ENCODE results near the gene SF3B1. TPM values are rescaled to one million over a fixed set of nuclear protein-coding genes. Genes with fewer than 3 reads are reported as not detected.
"Not testable (repeated sequence)": the region's sequence is repeated elsewhere in the genome, so short reads cannot be mapped to it uniquely, and the experiment has no call there.

The SF3B1 gene
- total RNA-seq, 1 donor from 2014 or later, result 141 TPM

GRCh38 chr2:197377670-197378069 is 57.2 kb downstream of the SF3B1 start:
- no peak for TF ChIP-seq CTCF (IDR thresholded peaks at IDR 0.05; ENCODE audit: insufficient read depth, low read length, severe bottlenecking)
- FAIRE-seq (no peak), DNase-seq (ENCODE audit: low read depth) (no peak)
- Histone ChIP-seq H3K27me3 (ENCODE audit: control insufficient read depth, insufficient read depth, low read length) (no peaks in the 10 kb centered on the region), H3K36me3 (ENCODE audit: control insufficient read depth, insufficient read depth, low read length) (no peaks in the 10 kb centered on the region), H3K4me3 (ENCODE audit: low read depth, low read length) (no peak overlapping the region)

DNA sequence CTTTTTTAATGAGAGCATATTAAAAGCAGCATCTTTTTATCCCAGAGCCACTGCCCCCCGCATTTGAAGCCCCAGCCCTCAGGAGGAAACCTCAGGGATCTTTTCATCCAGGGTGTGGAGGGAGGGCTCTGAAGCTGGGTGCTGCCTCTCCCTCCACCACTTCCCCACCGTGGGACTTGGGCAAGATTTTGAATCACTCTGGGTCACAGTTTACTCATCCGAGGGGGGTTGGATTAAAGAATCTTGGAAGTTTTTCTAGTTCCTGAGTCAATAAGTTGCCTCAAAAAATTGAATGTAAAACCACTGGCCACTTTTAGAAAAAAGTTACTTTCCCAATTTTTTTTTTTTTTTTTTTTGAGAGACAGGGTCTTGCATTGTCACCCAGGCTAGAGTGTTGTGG is 62.2 kb downstream of the SF3B1 start:
- H3K36me3 ChIP-seq (ENCODE audit: control insufficient read depth, insufficient read depth, low read length), result no peaks in the 10 kb centered on the region
- DNase-seq (ENCODE audit: low read depth) (no peak), FAIRE-seq (no peak)
- no peak for TF ChIP-seq CTCF (IDR thresholded peaks at IDR 0.05; ENCODE audit: insufficient read depth, low read length, severe bottlenecking)
- H3K27me3 ChIP-seq (ENCODE audit: control insufficient read depth, insufficient read depth, low read length), result peaks cover 3% of the 10 kb centered on the region
- no peak overlapping the region for H3K4me3 ChIP-seq (ENCODE audit: low read depth, low read length)

GRCh38 chr2:197370664-197371063 is 64.2 kb downstream of the SF3B1 start:
- DNase-seq (ENCODE audit: low read depth); H3K4me3 ChIP-seq (ENCODE audit: low read depth, low read length); H3K36me3 ChIP-seq (ENCODE audit: control insufficient read depth, insufficient read depth, low read length); FAIRE-seq; H3K27me3 ChIP-seq (ENCODE audit: control insufficient read depth, insufficient read depth, low read length): not testable (repeated sequence)

GRCh38 chr2:197369933-197370320 is 64.9 kb downstream of the SF3B1 start:
- no peak for TF ChIP-seq CTCF (IDR thresholded peaks at IDR 0.05; ENCODE audit: insufficient read depth, low read length, severe bottlenecking)
- no peak overlapping the region for H3K4me3 ChIP-seq (ENCODE audit: low read depth, low read length)
- FAIRE-seq, result no peak

DNA sequence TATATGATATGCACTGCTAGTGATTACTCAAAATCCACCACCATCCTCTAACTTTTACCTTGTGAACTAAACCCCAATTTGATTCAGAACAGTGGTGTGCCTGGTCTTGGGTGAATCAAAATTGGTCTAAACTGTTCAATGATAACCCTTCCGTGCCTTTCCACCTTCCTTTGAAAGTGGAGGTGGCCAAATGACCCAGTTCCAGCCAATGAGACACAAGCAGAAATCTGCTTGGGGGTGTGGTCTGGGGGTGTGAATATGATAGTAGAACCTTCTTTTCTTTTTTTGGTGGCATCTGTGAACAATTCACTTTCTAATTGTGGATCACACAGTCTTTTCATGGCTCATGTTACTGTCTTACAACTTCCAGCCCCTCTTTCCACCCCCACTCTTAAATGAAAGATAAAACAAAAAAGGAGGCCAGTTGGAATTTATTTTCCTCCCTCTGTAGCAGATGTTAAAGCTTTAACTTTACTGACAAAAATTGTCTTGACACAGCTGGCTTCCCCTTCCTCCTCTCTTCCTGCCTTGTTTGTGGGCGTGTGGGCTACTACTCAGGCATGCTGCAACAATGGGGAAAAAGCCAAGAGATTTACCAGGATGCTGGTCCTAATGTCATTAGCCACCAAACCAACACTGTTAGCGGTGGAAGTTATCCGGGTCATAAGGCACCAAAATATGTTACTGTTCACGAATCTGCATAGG is 65.4 kb downstream of the SF3B1 start:
- no peak overlapping the region for H3K4me3 ChIP-seq (ENCODE audit: low read depth, low read length)
- peaks cover 3% of the 10 kb centered on the region for H3K27me3 ChIP-seq (ENCODE audit: control insufficient read depth, insufficient read depth, low read length)
- no peaks in the 10 kb centered on the region for H3K36me3 ChIP-seq (ENCODE audit: control insufficient read depth, insufficient read depth, low read length)
- FAIRE-seq (no peak), DNase-seq (ENCODE audit: low read depth) (no peak)
- TF ChIP-seq CTCF (IDR thresholded peaks at IDR 0.05; ENCODE audit: insufficient read depth, low read length, severe bottlenecking), result no peak

More at GRCh38 chr2:197369933-197370320, 64.9 kb downstream of the SF3B1 start:
- H3K27me3 ChIP-seq (ENCODE audit: control insufficient read depth, insufficient read depth, low read length), result peaks cover 3% of the 10 kb centered on the region
- H3K36me3 ChIP-seq (ENCODE audit: control insufficient read depth, insufficient read depth, low read length), result no peaks in the 10 kb centered on the region
- no peak for DNase-seq (ENCODE audit: low read depth)

GRCh38 chr2:197368412-197368811 is 66.4 kb downstream of the SF3B1 start:
- DNase-seq (ENCODE audit: low read depth) (no peak), FAIRE-seq (no peak)
- H3K36me3 ChIP-seq (ENCODE audit: control insufficient read depth, insufficient read depth, low read length), result no peaks in the 10 kb centered on the region
- no peak overlapping the region for H3K4me3 ChIP-seq (ENCODE audit: low read depth, low read length)
- no peak for TF ChIP-seq CTCF (IDR thresholded peaks at IDR 0.05; ENCODE audit: insufficient read depth, low read length, severe bottlenecking)
- H3K27me3 ChIP-seq (ENCODE audit: control insufficient read depth, insufficient read depth, low read length), result peaks cover 3% of the 10 kb centered on the region

All from bronchial epithelial cell (primary cell).